ENCODE measurements around the gene IFT74. TPM values are rescaled to one million over a fixed set of nuclear protein-coding genes. Genes with fewer than 3 reads are reported as not detected.

The IFT74 gene
- total and polyA plus RNA-seq, 10 of the 15 experiments (the other 5 are each of a cell fraction or from before 2014, with no cell fraction given), result 7.6 to 15.4 (median 12.3) TPM

- TF ChIP-seq SP1 (IDR thresholded peaks at IDR 0.05; ENCODE audit: low read depth, low read length) (no peak), TCF3 (IDR thresholded peaks at IDR 0.05; ENCODE audit: borderline replicate concordance, insufficient read depth, low read depth, low read length) (no peak), EED (IDR thresholded peaks at IDR 0.05; ENCODE audit: low read depth) (no peak), BCLAF1 (IDR thresholded peaks at IDR 0.05) (no peak), ZNF207 (IDR thresholded peaks at IDR 0.05; ENCODE audit: borderline replicate concordance) (peak; percentile 96), CBFB (IDR thresholded peaks at IDR 0.05; ENCODE audit: low read depth) (peak; percentile 63; the same call in 1 of the 2 replicates), HDAC6 (IDR thresholded peaks at IDR 0.05; ENCODE audit: unreplicated experiment) (no peak), MYB (IDR thresholded peaks at IDR 0.05; ENCODE audit: borderline replicate concordance, low read depth, low read length) (peak; percentile 88; the same call in 1 of the 2 replicates), HCFC1 (IDR thresholded peaks at IDR 0.05; ENCODE audit: low read length) (peak; percentile 90), RAD51 (IDR thresholded peaks at IDR 0.05) (peak; percentile 25; the same call in 1 of the 2 replicates), E4F1 (IDR thresholded peaks at IDR 0.05; ENCODE audit: borderline replicate concordance, partially characterized antibody) (peak; percentile 64), CUX1 (IDR thresholded peaks at IDR 0.05; ENCODE audit: insufficient replicate concordance, low read depth, low read length) (no peak), NFIC (IDR thresholded peaks at IDR 0.05; ENCODE audit: low read depth, low read length) (no peak), NBN (IDR thresholded peaks at IDR 0.05) (peak; percentile 99), ESRRA (IDR thresholded peaks at IDR 0.05; ENCODE audit: low read length) (no peak), YBX1 (IDR thresholded peaks at IDR 0.05) (no peak), USF2 (IDR thresholded peaks at IDR 0.05; ENCODE audit: borderline replicate concordance, low read depth, low read length) (no peak)
These were observed 9.2 kb upstream of the IFT74 start, which contains the start of gene PLAA (continued) for GRCh38 chr9:26946753-26947727.

Data from GM12878 (cell line).